DMS53 treated with DMSO at 0.1 percent for 48 hours (cell line): ENCODE measurements around the gene RTCB.

ENCODE experiments used
- DNase-seq: peaks from one replicate; lab custom pipeline; 2025; ENCODE audit not compliant: unreplicated experiment; lab: John Stamatoyannopoulos, UW

The RTCB gene

DNA sequence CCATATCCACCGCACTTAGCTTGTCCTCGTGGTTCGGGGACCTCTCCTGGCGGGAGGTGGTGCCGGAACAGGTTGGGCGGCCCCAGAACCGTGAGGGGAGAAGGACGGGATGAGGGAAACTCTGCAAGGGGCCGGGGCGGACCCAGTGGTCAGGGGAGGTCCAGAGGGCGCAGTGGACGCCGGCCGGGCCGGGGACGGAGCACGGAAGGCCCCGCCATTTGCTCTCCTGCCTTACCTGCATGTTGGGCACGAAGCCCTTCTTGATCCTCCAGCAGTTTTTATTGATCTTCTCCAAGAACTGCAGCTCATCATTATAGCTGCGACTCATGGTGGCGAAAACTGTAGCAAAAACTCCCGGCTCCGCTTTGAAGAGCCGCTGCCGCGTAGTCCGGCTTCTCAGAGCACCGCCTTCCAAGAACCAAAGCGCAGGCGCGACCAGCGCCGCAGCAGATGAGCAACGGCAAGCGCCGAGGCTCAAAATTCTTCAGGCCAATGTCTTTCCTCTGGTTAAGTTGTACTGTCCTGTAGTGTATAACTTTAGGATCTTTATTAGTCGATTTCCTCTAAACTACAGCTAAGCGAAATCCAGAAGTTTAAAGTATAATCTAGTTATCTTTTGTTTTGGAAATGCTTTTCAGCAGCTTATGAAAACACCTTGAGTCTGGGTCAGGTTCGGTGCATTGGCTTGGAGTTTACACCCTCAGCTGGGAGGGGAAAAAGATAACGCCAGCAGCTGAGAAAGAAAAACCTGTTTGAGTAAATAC, at the start of gene RTCB:
Gene RTCB (minus strand): TSS at position 419 of the 764 bp plus-strand sequence. CDS start 91 bp downstream, at position 328.
- DNase-seq: peak; percentile 38

- DNase-seq: no peak
Observed at GRCh38 chr22:32457031-32457430, 45.0 kb upstream of the RTCB start.

- DNase-seq: no peak
Observed at GRCh38 chr22:32448980-32449379, 36.9 kb upstream of the RTCB start.

DNA sequence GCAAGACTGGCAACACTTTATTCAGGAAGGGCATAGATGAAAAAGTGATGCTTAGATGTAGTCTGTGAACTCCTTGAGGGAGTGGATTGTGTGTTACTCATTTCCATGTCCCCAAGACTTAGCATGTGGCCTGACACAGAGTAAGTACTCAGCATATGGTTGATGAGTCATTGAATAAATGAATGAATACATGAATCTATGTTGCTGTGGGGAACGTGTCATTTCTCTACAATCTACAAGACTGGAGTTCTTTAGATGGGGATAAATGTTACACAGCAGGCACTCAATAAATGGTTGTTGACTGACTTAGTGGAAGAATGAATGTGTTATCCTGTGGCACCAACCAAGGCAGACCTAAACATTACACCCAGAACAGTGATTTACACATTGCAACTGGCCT, 34.3 kb upstream of the RTCB start:
- no peak for DNase-seq

DNA sequence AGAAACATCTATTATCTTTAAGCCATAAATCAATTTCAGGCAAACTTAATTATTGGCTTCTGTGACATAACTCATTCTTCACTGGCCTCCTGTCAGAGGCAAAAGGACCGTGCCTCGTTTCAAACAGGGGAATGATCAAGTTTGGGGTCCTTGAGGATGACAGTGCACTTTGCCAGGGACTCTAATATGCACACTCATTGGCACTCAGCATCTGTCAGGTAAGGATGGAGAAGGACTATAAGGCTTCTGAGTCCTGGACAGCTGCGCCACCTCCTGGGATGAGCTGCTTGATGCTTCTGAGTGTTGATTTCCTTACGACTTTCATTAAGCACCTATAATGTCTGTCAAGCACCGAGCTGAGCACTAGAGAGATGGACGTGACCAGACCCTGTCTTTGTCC, 32.0 kb upstream of the RTCB start:
- DNase-seq: no peak

- no peak for DNase-seq
Observed at GRCh38 chr22:32430352-32430751, 18.3 kb upstream of the RTCB start.

DNA sequence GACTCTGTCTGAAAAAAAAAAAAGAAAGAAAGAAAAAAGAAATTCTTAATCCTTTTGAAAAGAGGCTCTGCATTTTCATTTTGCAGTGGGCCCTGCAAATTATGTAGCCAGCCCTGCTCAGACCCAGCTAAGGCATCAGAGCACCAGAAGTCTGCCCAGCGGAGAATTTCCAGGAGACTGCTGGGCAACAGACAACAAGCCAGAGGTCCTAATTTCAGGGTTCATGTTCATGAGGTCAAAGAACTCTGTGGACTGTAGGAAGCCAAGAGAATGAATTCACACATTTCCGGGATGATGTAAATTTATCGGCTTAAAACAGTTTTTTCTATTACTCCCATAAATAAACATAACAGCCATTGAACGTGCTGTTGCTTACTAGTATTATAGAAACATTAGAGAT, 14.8 kb upstream of the RTCB start:
- no peak for DNase-seq

GRCh38 chr22:32423664-32424063, 11.6 kb upstream of the RTCB start:
- no peak for DNase-seq

DNA sequence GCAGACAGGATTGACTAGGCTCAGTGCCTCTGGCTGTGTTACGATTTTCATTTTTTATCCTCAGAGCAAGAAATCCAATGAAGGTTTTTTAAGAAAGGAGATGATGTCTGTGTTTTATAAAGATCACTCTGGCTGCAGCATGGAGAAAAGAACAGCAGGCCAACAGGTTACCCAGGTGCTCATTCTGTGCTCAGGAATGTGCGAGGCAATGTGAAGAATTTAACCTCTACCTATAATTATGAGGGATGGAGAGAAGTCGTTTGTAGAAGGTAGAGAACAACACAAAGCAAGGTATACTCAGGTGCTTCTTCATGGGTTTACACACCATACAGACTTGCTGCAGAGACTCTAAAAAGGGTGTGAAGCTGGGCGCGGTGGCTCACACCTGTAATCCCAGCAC, 10.0 kb upstream of the RTCB start:
- no peak for DNase-seq

DNA sequence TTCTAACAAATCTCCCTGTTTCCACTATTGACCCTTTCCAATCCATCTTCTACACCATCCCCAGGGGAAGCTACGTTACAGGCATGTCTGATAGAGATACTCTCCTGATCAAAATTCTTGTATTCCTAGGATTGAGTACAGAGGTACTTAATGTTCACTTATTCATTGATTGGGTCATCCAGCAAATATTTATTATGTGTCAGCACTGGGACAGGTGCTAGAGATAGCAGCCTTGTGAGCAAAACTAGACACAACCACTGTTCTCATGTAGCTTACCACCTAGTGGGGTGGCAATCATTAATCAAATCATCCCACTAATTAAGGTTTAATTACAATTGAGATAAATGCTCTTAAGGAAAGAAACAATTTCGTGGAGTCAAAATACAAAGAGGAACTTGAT, 9.4 kb upstream of the RTCB start:
- no peak for DNase-seq

- DNase-seq: no peak
Observed at GRCh38 chr22:32417906-32418305, 5.9 kb upstream of the RTCB start.

DNA sequence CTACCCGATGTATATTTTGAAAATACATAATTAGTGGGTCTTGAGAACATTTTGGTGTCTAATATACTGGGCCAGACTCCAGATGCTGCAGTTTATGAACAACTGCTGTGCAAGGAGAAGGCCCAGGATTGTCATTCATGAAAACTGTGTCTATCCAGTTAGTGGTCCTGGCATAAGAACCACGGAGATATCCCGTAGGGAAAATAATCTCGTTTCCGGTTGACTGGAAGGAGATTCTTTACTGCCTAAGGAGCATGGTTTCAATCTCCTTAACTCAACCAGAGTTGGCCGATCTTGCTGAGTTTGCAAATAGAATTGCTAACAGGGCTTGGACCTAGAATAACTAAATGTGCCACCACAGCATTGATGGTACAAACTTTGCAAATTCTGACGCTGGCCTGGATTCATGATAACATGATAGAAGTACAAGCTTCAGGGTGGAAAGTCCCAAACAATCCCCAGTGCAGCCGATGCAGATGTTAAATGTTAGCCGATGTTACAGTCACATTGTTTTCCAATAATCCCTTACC, 4.6 kb upstream of the RTCB start:
- DNase-seq: no peak

- DNase-seq: no peak
Observed at GRCh38 chr22:32414191-32414590, 2.1 kb upstream of the RTCB start.

DNA sequence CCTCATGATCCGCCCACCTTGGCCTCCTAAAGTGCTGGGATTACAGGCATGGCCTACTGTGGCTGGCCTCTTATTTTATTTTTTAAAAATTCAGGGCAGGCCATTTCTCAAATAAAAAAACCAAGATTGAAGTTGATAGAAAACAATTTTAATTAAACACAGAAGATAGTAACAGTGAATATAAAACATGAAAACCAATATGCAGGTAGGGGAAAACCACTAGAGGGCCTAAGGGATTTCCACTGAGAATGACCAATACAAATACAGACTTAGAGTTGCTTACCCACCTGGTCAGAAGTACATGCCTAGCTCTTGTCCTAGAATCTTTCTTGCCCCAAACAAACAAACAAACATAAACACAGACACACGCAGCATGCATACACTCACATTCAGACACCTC, 1.7 kb upstream of the RTCB start:
- DNase-seq: no peak

DNA sequence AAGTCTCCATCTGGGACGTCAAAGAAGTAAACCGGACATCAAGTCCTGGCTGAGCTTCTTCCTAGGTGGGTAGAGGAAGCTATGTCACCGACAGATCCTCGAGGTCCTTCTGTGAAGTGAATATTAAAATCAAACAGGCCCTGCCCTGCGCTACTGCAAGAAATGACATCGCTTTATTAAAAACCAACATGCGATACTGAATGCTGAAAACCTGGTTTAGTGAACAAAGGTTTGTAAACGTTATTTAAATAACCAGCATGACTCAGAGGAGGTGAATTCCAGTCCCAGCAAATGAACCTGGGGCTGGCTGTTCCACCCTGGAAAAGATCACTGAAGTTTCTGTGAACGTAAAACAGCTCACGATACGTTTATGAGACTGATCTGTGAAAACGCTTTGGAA, 645 bp downstream of the RTCB start:
- DNase-seq: no peak

- no peak for DNase-seq
Observed at GRCh38 chr22:32410459-32410858, 1.6 kb downstream of the RTCB start.

DNA sequence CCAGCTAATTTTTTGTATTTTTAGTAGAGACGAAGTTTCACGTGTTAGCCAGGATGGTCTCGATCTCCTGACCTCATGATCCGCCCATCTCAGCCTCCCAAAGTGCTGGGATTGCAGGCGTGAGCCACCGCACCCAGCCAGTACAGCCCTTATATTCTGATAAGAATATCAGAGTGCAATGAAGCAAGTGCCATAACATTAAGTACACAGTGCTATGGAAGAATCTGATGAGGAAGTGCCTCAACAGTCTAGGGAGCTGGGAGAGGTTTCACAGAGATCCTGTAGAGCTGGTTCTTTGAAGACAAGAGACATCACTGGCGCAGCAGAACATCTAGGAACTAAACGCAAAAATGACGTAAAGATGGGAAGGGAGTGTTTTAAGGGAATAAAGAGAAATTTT, 2.1 kb downstream of the RTCB start:
- DNase-seq: no peak

DNA sequence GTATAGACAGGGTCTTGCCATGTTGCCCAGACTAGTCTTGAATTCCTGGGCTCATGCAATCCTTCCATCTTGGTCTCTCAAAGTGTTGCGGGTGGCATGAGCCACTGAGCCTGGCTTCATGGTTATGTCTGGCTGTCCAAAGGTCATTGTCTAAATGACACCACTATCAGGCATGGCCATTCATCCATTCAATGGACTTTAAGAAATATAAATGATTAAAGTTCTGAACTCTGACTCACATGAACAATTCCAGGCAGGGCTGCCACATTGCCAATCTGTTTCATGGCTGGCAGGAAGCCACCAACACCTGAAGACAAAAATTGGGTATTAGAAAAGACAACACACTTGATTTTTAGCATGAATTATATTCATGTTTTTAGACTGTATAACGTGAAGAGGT, 4.1 kb downstream of the RTCB start:
- DNase-seq: no peak

DNA sequence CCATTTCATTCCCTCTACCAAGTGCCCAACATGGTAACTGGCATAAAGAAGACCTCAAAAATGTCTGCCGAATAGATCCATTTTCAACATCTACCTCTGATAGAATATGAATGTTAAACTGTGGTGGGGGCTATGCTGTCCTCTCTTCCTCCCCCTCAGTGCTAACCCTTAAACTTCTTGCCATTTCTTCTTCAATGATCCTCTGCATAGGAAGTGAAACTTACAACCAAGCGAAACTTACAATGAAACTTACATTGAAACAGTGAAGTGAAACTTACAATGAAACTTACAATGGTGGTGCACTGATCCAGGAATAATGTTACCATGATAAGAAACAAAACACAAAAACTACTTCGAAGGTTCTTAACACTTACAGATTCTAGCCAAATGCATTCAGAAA, 4.7 kb downstream of the RTCB start:
- DNase-seq: no peak

- DNase-seq: no peak
Observed at GRCh38 chr22:32404021-32404420, 8.0 kb downstream of the RTCB start.

DNA sequence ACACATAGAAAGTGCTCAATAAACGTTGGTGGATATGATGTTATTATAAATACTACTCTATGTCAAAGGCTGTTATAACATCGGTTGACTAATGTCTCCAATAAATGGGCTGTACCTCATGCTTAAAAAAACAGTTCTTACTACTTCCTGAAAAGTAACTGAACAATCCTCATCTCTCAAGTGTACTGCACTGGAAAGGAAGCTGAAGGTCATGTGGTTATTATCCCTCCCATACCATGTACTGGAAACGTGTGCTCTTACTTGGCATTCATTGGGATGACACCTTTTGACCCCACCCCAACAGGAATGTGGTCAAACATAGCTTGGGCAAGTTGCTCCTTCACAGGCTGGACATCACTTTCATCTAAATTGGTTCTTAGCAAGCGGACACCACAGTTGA, 10.6 kb downstream of the RTCB start:
- DNase-seq: no peak

- DNase-seq: no peak
Observed at GRCh38 chr22:32396746-32397145, 15.3 kb downstream of the RTCB start.

DNA sequence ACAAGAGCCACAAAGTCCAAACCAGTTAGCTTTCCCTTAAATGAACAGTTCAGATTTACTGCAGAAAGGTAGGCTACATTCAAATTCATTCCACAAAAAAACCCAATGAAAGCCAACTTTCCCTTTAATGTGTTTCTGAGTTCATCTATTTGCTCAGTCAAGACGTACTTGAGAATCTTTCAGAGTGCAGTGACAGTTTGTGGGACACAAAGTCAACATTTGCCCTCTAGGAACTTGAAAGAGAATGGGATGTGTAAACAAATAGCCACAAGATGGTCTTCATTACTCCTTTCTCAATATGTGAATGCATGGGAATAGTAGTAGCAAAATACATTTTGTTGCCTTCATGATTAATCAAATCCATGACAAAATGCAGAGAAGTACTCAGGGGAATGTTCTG, 15.8 kb downstream of the RTCB start:
- no peak for DNase-seq
